Smooth muscle cell (in vitro differentiated cells): ENCODE data around the gene NF2. TPM values are rescaled to one million over a fixed set of nuclear protein-coding genes. Genes with fewer than 3 reads are reported as not detected.

Source experiments
- DNase-seq: peaks from one replicate; lab custom pipeline; 2025; ENCODE audit not compliant: unreplicated experiment; lab: John Stamatoyannopoulos, UW
- H2AFZ ChIP-seq: fragments of 200-600 bp; sonication (generic); 2 replicates; pipeline ENCODE4 v1.6.0; 2016; ENCODE audit warnings: antibody characterized with exemption, low read depth, mild to moderate bottlenecking
- H3F3A ChIP-seq: fragments of 200-600 bp; sonication (generic); 2 replicates; pipeline ENCODE4 v1.6.0; 2017; ENCODE audit warnings: antibody characterized with exemption, low read depth
- H3K27ac ChIP-seq: fragments of 200-600 bp; sonication (generic); 2 replicates; pipeline ENCODE4 v1.5.1; 2016; ENCODE audit warnings: low read depth, mild to moderate bottlenecking
- H3K27me3 ChIP-seq: fragments of 200-600 bp; sonication (generic); 2 replicates; pipeline ENCODE4 v1.6.1; 2016; ENCODE audit warnings: low read depth, mild to moderate bottlenecking
- H3K36me3 ChIP-seq: fragments of 200-600 bp; sonication (generic); 2 replicates; pipeline ENCODE4 v1.5.1; 2016; ENCODE audit warnings: low read depth
- H3K4me1 ChIP-seq: fragments of 200-600 bp; sonication (generic); 2 replicates; pipeline ENCODE4 v1.5.1; 2016; ENCODE audit warnings: low read depth
- H3K4me2 ChIP-seq: fragments of 200-600 bp; sonication (generic); 2 replicates; pipeline ENCODE4 v1.6.0; 2016; ENCODE audit warnings: mild to moderate bottlenecking
- H3K4me3 ChIP-seq: fragments of 200-600 bp; sonication (generic); 2 replicates; pipeline ENCODE4 v1.5.1; 2016; ENCODE audit warnings: mild to moderate bottlenecking
- H3K79me2 ChIP-seq: fragments of 200-600 bp; sonication (generic); 2 replicates; pipeline ENCODE4 v1.6.0; 2016; ENCODE audit warnings: low read depth, mild to moderate bottlenecking
- H3K9ac ChIP-seq: fragments of 200-600 bp; sonication (generic); 2 replicates; pipeline ENCODE4 v1.6.0; 2016; ENCODE audit warnings: low read depth
- H3K9me3 ChIP-seq: fragments of 200-600 bp; sonication (generic); replicated peaks from 2 replicates; pipeline ENCODE4 v1.5.1; 2016; ENCODE audit warnings: low read depth
- H4K20me1 ChIP-seq: fragments of 200-600 bp; sonication (generic); 2 replicates; pipeline ENCODE4 v1.6.0; 2016; ENCODE audit warnings: low read depth
- WGBS: methylation state at CpG from one replicate; pipeline ENCODE4 v1.1.7; 2016; ENCODE audit warnings: low lambda C conversion rate; 5-methylcytosine and 5-hydroxymethylcytosine counted together
- polyA plus RNA-seq: library from polyadenylated mRNA; unstranded; fragments of >200 nt; fragmentation: Nextera tagmentation; extraction: Ambion mirVana; gene quantifications from 2 replicates; pipeline ENCODE4 v1.2.1, GENCODE V29; 2016
- total RNA-seq: library from RNA; depleted of rRNA; stranded (reverse); fragments of >200 nt; gene quantifications from 2 replicates; pipeline ENCODE4 v1.2.3, GENCODE V29; 2014
- TF ChIP-seq, protein P1 (sequence below): fragments of 200-600 bp; sonication (generic); IDR thresholded peaks from 2 replicates; pipeline ENCODE4 v1.5.1; 2017; ENCODE audit warnings: borderline replicate concordance, mild to moderate bottlenecking, antibody characterized with exemption; ENCODE audit not compliant: insufficient read depth, poor library complexity, severe bottlenecking

NF2 gene
- total and polyA plus RNA-seq, 2 experiments from 2014 or later, result 21.5 to 21.7 TPM

DNA sequence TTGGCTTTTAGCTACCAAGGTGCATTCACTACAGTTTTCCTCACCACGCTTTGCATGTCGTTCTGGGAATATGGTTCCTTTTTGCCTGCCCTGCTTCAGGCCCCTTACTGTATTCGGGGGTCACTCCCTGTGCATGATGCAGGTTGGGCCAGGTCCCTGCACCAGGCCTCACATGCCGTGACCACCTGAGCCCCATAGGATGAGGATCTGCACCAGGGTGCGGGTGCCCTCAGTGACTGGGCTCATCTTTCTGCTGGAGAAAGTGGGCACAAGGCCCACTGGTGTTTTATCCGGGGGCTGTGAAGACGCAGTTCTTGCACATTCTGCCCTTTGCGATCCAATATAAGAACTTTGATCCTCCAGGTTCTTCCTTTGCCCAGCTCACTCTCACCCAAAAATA, 70.7 kb downstream of the NF2 start:
- H3K27ac ChIP-seq, result no peak overlapping the region
- H3K79me2 ChIP-seq, result no peaks in the 10 kb centered on the region
- no peaks in the 10 kb centered on the region for H3K9me3 ChIP-seq
- TF ChIP-seq, protein P1, sequence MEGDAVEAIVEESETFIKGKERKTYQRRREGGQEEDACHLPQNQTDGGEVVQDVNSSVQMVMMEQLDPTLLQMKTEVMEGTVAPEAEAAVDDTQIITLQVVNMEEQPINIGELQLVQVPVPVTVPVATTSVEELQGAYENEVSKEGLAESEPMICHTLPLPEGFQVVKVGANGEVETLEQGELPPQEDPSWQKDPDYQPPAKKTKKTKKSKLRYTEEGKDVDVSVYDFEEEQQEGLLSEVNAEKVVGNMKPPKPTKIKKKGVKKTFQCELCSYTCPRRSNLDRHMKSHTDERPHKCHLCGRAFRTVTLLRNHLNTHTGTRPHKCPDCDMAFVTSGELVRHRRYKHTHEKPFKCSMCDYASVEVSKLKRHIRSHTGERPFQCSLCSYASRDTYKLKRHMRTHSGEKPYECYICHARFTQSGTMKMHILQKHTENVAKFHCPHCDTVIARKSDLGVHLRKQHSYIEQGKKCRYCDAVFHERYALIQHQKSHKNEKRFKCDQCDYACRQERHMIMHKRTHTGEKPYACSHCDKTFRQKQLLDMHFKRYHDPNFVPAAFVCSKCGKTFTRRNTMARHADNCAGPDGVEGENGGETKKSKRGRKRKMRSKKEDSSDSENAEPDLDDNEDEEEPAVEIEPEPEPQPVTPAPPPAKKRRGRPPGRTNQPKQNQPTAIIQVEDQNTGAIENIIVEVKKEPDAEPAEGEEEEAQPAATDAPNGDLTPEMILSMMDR, result no peak
- no peak for DNase-seq
- WGBS, result 98% methylated on average over 8 of the region's 8 CpGs
- H3K36me3 ChIP-seq, result peaks cover 11% of the 10 kb centered on the region
- no peaks in the 10 kb centered on the region for H3K4me1 ChIP-seq
- no peaks in the 10 kb centered on the region for H3K27me3 ChIP-seq
- H3K9ac ChIP-seq, result no peak overlapping the region
- no peak overlapping the region for H2AFZ ChIP-seq
- no peak overlapping the region for H3K4me3 ChIP-seq
- no peaks in the 10 kb centered on the region for H3F3A ChIP-seq
- no peaks in the 10 kb centered on the region for H4K20me1 ChIP-seq
- no peak overlapping the region for H3K4me2 ChIP-seq

DNA sequence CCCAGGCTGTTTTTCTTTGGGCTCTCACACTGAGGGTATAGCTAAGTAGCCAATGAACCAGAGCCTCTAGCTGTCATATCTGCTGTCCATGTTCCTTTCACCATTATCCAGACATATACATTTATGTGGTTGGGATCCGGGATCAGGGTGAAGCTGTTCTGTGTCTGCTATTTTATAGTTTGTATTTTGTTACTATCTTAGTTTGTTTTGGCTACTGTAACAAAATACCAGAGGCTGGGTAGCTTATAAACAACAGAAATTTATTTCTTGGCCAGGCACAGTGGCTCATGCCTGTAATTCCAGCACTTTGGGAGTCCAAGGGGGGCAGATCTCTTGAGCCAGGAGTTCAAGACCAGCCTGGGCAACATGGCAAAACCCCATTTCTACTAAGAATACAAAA, 75.9 kb downstream of the NF2 start:
- no peaks in the 10 kb centered on the region for H3K27me3 ChIP-seq
- no peaks in the 10 kb centered on the region for H3K9me3 ChIP-seq
- no peak overlapping the region for H3K4me2 ChIP-seq
- H4K20me1 ChIP-seq, result no peaks in the 10 kb centered on the region
- H3K4me3 ChIP-seq, result no peak overlapping the region
- TF ChIP-seq, protein P1, result no peak
- H3F3A ChIP-seq, result no peaks in the 10 kb centered on the region
- no peak overlapping the region for H3K27ac ChIP-seq
- H2AFZ ChIP-seq, result no peak overlapping the region
- no peaks in the 10 kb centered on the region for H3K4me1 ChIP-seq
- DNase-seq, result no peak
- WGBS, result 75% methylated on average over 1 of the region's 1 CpG
- no peak overlapping the region for H3K9ac ChIP-seq
- peaks cover 14% of the 10 kb centered on the region for H3K36me3 ChIP-seq
- H3K79me2 ChIP-seq, result no peaks in the 10 kb centered on the region

DNA sequence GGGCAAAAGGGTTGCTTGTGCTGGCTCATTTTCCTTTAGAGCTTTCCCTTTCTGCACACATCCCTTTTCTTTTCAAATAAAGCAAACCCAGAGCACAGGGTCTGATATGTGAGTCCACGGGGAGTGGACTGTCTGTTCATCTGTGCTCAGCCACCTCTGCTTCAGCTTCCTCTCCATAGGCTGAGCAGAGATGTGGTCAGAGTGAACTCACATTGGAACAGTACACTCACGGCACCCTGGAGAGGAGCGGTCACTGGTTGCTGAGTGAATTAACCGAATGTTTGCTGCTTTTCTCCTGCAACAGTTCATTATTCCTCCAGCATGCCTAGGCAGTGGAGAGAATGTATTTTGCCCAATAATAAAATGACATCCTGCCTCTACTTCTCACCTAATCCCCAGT, 80.1 kb downstream of the NF2 start:
- Histone ChIP-seq H3K9ac (no peak overlapping the region), H3K9me3 (no peaks in the 10 kb centered on the region), H3K36me3 (peaks cover 5% of the 10 kb centered on the region), H3K27me3 (no peaks in the 10 kb centered on the region), H3K4me1 (no peaks in the 10 kb centered on the region), H3F3A (no peaks in the 10 kb centered on the region), H3K27ac (no peak overlapping the region), H3K79me2 (no peaks in the 10 kb centered on the region), H3K4me2 (no peak overlapping the region), H2AFZ (no peak overlapping the region), H4K20me1 (no peaks in the 10 kb centered on the region), H3K4me3 (no peak overlapping the region)
- 95% methylated on average over 4 of the region's 4 CpGs for WGBS
- no peak for DNase-seq
- TF ChIP-seq, protein P1, result no peak

DNA sequence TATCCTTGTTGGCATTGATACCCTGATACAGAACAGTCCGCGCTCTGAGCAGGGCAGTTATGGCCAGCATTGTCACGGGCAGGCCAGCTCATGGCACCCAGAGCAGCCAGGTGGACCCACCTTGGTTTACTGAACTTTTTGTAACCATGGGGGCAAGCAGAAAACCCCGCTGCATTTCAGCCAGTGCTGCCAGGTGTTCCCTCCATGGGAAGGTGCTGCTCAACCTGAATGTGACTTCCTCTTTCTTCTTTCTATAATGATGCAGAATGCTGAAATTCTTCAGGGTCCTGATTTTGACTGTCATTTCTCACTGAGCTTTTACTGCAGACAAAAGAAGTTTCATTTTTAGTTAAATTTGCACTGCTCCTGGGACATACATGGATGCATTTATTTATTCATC, 80.8 kb downstream of the NF2 start:
- peaks cover under 1% of the 10 kb centered on the region for H4K20me1 ChIP-seq
- DNase-seq, result no peak
- no peaks in the 10 kb centered on the region for H3K27me3 ChIP-seq
- H2AFZ ChIP-seq, result no peak overlapping the region
- no peaks in the 10 kb centered on the region for H3K79me2 ChIP-seq
- no peak overlapping the region for H3K9ac ChIP-seq
- no peak overlapping the region for H3K4me3 ChIP-seq
- no peaks in the 10 kb centered on the region for H3F3A ChIP-seq
- peaks cover 2% of the 10 kb centered on the region for H3K36me3 ChIP-seq
- TF ChIP-seq, protein P1, result no peak
- H3K4me1 ChIP-seq, result peaks cover under 1% of the 10 kb centered on the region
- no peaks in the 10 kb centered on the region for H3K9me3 ChIP-seq
- H3K4me2 ChIP-seq, result no peak overlapping the region
- no peak overlapping the region for H3K27ac ChIP-seq
- 98% methylated on average over 4 of the region's 4 CpGs for WGBS
